WTC11 (cell line): Measurements from ENCODE around the gene PAQR4.

Source experiments
- ETV6 ChIP-seq: sonication (generic); formaldehyde crosslinking; IDR thresholded peaks from 2 replicates; pipeline ENCODE4 v1.8.1; 2022; ENCODE audit warnings: mild to moderate bottlenecking, missing genetic modification reagents
- NR2C2 ChIP-seq: sonication (generic); formaldehyde crosslinking; IDR thresholded peaks from 2 replicates; pipeline ENCODE4 v1.8.0; 2022; ENCODE audit warnings: mild to moderate bottlenecking, missing genetic modification reagents
- TEAD4 ChIP-seq: sonication (generic); formaldehyde crosslinking; IDR thresholded peaks from 2 replicates; pipeline ENCODE4 v1.8.0; 2022; ENCODE audit warnings: mild to moderate bottlenecking, missing genetic modification reagents
- TP53 ChIP-seq: sonication (generic); formaldehyde crosslinking; IDR thresholded peaks from 2 replicates; pipeline ENCODE4 v1.8.1; 2023; ENCODE audit warnings: mild to moderate bottlenecking, missing genetic modification reagents
- ZMAT4 ChIP-seq: fragments of 250-450 bp; sonication (Bioruptor Pico); IDR thresholded peaks from 2 replicates; pipeline ENCODE4 v1.9.0; 2021; ENCODE audit warnings: mild to moderate bottlenecking
- TF ChIP-seq, protein P1 (sequence below): sonication (generic); formaldehyde crosslinking; IDR thresholded peaks from 2 replicates; pipeline ENCODE4 v1.8.0; 2022; ENCODE audit warnings: mild to moderate bottlenecking, missing genetic modification reagents
- TF ChIP-seq, protein P2 (sequence below): sonication (generic); formaldehyde crosslinking; IDR thresholded peaks from 2 replicates; pipeline ENCODE4 v1.8.1; 2022; ENCODE audit warnings: missing genetic modification reagents, borderline replicate concordance
- TF ChIP-seq, protein P3 (sequence below): sonication (generic); formaldehyde crosslinking; IDR thresholded peaks from 2 replicates; pipeline ENCODE4 v1.8.1; 2022; ENCODE audit warnings: low read depth, missing genetic modification reagents, borderline replicate concordance
- TF ChIP-seq, protein P4 (sequence below): fragments of 200-600 bp; IDR thresholded peaks from 2 replicates; pipeline ENCODE4 v1.8.0; 2022; ENCODE audit warnings: antibody characterized with exemption
- TF ChIP-seq, protein P5 (sequence below): sonication (generic); formaldehyde crosslinking; IDR thresholded peaks from 2 replicates; pipeline ENCODE4 v1.8.0; 2022; ENCODE audit warnings: mild to moderate bottlenecking, missing genetic modification reagents

GRCh38 chr16:3007957-3008689 lies 39.0 kb downstream of the PAQR4 start:
- TF ChIP-seq TP53 (no peak), ZMAT4 (CRISPR knock-in tag) (no peak), ETV6 (CRISPR knock-in tag) (peak; percentile 96), NR2C2 (CRISPR knock-in tag) (no peak), TEAD4 (CRISPR knock-in tag) (peak; percentile 90)
- TF ChIP-seq, protein P1, sequence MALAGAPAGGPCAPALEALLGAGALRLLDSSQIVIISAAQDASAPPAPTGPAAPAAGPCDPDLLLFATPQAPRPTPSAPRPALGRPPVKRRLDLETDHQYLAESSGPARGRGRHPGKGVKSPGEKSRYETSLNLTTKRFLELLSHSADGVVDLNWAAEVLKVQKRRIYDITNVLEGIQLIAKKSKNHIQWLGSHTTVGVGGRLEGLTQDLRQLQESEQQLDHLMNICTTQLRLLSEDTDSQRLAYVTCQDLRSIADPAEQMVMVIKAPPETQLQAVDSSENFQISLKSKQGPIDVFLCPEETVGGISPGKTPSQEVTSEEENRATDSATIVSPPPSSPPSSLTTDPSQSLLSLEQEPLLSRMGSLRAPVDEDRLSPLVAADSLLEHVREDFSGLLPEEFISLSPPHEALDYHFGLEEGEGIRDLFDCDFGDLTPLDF (CRISPR knock-in tag) = no peak
- TF ChIP-seq, protein P2, sequence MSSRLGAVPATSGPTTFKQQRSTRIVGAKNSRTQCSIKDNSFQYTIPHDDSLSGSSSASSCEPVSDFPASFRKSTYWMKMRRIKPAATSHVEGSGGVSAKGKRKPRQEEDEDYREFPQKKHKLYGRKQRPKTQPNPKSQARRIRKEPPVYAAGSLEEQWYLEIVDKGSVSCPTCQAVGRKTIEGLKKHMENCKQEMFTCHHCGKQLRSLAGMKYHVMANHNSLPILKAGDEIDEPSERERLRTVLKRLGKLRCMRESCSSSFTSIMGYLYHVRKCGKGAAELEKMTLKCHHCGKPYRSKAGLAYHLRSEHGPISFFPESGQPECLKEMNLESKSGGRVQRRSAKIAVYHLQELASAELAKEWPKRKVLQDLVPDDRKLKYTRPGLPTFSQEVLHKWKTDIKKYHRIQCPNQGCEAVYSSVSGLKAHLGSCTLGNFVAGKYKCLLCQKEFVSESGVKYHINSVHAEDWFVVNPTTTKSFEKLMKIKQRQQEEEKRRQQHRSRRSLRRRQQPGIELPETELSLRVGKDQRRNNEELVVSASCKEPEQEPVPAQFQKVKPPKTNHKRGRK (CRISPR knock-in tag) = no peak
- TF ChIP-seq, protein P3, sequence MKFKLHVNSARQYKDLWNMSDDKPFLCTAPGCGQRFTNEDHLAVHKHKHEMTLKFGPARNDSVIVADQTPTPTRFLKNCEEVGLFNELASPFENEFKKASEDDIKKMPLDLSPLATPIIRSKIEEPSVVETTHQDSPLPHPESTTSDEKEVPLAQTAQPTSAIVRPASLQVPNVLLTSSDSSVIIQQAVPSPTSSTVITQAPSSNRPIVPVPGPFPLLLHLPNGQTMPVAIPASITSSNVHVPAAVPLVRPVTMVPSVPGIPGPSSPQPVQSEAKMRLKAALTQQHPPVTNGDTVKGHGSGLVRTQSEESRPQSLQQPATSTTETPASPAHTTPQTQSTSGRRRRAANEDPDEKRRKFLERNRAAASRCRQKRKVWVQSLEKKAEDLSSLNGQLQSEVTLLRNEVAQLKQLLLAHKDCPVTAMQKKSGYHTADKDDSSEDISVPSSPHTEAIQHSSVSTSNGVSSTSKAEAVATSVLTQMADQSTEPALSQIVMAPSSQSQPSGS (CRISPR knock-in tag) = no peak
- TF ChIP-seq, protein P4, sequence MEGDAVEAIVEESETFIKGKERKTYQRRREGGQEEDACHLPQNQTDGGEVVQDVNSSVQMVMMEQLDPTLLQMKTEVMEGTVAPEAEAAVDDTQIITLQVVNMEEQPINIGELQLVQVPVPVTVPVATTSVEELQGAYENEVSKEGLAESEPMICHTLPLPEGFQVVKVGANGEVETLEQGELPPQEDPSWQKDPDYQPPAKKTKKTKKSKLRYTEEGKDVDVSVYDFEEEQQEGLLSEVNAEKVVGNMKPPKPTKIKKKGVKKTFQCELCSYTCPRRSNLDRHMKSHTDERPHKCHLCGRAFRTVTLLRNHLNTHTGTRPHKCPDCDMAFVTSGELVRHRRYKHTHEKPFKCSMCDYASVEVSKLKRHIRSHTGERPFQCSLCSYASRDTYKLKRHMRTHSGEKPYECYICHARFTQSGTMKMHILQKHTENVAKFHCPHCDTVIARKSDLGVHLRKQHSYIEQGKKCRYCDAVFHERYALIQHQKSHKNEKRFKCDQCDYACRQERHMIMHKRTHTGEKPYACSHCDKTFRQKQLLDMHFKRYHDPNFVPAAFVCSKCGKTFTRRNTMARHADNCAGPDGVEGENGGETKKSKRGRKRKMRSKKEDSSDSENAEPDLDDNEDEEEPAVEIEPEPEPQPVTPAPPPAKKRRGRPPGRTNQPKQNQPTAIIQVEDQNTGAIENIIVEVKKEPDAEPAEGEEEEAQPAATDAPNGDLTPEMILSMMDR = no peak
- TF ChIP-seq, protein P5, sequence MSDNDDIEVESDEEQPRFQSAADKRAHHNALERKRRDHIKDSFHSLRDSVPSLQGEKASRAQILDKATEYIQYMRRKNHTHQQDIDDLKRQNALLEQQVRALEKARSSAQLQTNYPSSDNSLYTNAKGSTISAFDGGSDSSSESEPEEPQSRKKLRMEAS (CRISPR knock-in tag) = peak; percentile 19; the same call in 1 of the 2 replicates
